IPS DF 4.7 (cell line): ENCODE data around the gene ZNF341.

ENCODE experiments used
- DNase-seq: peaks from one replicate; pipeline ENCODE4 v3.0.0-alpha.2; 2013; ENCODE audit warnings: low spot score; ENCODE audit errors: extremely low read depth

The ZNF341 gene

GRCh38 chr20:33822991-33823390 is 91.2 kb downstream of the ZNF341 start:
- DNase-seq, result no peak

- no peak for DNase-seq
These were observed 93.1 kb downstream of the ZNF341 start for GRCh38 chr20:33824852-33825251.

- DNase-seq, result no peak
These were observed 93.8 kb downstream of the ZNF341 start for GRCh38 chr20:33825340-33826269.

GRCh38 chr20:33826270-33826897 is 94.6 kb downstream of the ZNF341 start:
- DNase-seq, result peak; percentile 49

- DNase-seq, result no peak
These were observed 95.3 kb downstream of the ZNF341 start for GRCh38 chr20:33827109-33827508.

GRCh38 chr20:33827634-33828325 is 96.0 kb downstream of the ZNF341 start:
- no peak for DNase-seq

- no peak for DNase-seq
These were observed 96.6 kb downstream of the ZNF341 start for GRCh38 chr20:33828326-33828844.

GRCh38 chr20:33828967-33829560 is 97.3 kb downstream of the ZNF341 start:
- DNase-seq, result no peak

- DNase-seq, result no peak
These were observed 97.8 kb downstream of the ZNF341 start for GRCh38 chr20:33829636-33830035.

GRCh38 chr20:33830371-33830770 is 98.6 kb downstream of the ZNF341 start:
- no peak for DNase-seq

GRCh38 chr20:33832103-33832804 is 100.5 kb downstream of the ZNF341 start:
- DNase-seq, result no peak

- no peak for DNase-seq
These were observed 101.5 kb downstream of the ZNF341 start for GRCh38 chr20:33833333-33833732.

GRCh38 chr20:33835615-33836172 is 103.9 kb downstream of the ZNF341 start:
- DNase-seq, result no peak

- no peak for DNase-seq
These were observed 104.5 kb downstream of the ZNF341 start for GRCh38 chr20:33836277-33836676.

GRCh38 chr20:33837096-33837830 is 105.5 kb downstream of the ZNF341 start:
- no peak for DNase-seq

- no peak for DNase-seq
These were observed 106.5 kb downstream of the ZNF341 start for GRCh38 chr20:33838035-33838864.

GRCh38 chr20:33839591-33839990 is 107.8 kb downstream of the ZNF341 start:
- DNase-seq, result no peak

- DNase-seq, result no peak
These were observed 108.4 kb downstream of the ZNF341 start for GRCh38 chr20:33840160-33840559.
